ENCODE data around the gene ABCA9.
"Not testable (repeated sequence)": the region's sequence is repeated elsewhere in the genome, so short reads cannot be mapped to it uniquely, and the experiment has no call there.

Gene ABCA9

GRCh38 chr17:69084911-69085310 is 24.2 kb upstream of the ABCA9 start:
- TF ChIP-seq POLR2A (IDR thresholded peaks at IDR 0.05; ENCODE audit: extremely low read depth, insufficient read length): no peak
- TF ChIP-seq, protein P1, sequence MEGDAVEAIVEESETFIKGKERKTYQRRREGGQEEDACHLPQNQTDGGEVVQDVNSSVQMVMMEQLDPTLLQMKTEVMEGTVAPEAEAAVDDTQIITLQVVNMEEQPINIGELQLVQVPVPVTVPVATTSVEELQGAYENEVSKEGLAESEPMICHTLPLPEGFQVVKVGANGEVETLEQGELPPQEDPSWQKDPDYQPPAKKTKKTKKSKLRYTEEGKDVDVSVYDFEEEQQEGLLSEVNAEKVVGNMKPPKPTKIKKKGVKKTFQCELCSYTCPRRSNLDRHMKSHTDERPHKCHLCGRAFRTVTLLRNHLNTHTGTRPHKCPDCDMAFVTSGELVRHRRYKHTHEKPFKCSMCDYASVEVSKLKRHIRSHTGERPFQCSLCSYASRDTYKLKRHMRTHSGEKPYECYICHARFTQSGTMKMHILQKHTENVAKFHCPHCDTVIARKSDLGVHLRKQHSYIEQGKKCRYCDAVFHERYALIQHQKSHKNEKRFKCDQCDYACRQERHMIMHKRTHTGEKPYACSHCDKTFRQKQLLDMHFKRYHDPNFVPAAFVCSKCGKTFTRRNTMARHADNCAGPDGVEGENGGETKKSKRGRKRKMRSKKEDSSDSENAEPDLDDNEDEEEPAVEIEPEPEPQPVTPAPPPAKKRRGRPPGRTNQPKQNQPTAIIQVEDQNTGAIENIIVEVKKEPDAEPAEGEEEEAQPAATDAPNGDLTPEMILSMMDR (IDR thresholded peaks at IDR 0.05; ENCODE audit: low read depth, low read length): peak; percentile 1
- H3K4me3 ChIP-seq (ENCODE audit: low read depth, low read length): no peak overlapping the region
- DNase-seq (ENCODE audit: low read depth): no peak

DNA sequence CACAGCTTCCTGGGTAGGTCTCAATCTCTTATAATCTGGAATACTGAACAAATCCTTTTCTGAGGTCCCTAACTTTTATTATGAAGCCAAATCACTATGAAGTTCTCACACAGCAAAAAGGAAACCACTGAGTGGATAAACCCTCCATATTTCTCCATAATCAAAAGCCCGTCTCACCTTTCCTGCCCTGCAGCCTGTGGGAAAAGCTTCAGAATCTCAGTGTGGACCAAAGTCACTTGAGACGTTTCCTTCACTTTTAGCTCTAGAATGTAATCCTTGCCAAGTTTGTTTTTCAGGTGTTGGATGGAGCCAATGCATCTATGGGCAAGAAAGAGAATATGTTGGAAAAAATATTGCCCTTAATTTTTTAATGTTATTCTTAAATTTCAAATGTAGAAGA is 22.0 kb upstream of the ABCA9 start:
- TF ChIP-seq POLR2A (IDR thresholded peaks at IDR 0.05; ENCODE audit: extremely low read depth, insufficient read length) (no peak), MYC (IDR thresholded peaks at IDR 0.05; ENCODE audit: low read depth, low read length) (no peak)
- TF ChIP-seq, protein P1 (IDR thresholded peaks at IDR 0.05; ENCODE audit: low read depth, low read length): no peak
- TF ChIP-seq, protein P2, sequence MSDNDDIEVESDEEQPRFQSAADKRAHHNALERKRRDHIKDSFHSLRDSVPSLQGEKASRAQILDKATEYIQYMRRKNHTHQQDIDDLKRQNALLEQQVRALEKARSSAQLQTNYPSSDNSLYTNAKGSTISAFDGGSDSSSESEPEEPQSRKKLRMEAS (IDR thresholded peaks at IDR 0.05; ENCODE audit: low read depth, low read length): no peak
- no peak overlapping the region for H3K4me3 ChIP-seq (ENCODE audit: low read depth, low read length)
- DNase-seq (ENCODE audit: low read depth): no peak

GRCh38 chr17:69078864-69079263 is 18.1 kb upstream of the ABCA9 start:
- no peak overlapping the region for H3K4me3 ChIP-seq (ENCODE audit: low read depth, low read length)
- no peak for DNase-seq (ENCODE audit: low read depth)
- TF ChIP-seq, protein P2 (IDR thresholded peaks at IDR 0.05; ENCODE audit: low read depth, low read length): no peak
- TF ChIP-seq, protein P1 (IDR thresholded peaks at IDR 0.05; ENCODE audit: low read depth, low read length): no peak
- TF ChIP-seq MYC (IDR thresholded peaks at IDR 0.05; ENCODE audit: low read depth, low read length): no peak
- TF ChIP-seq POLR2A (IDR thresholded peaks at IDR 0.05; ENCODE audit: extremely low read depth, insufficient read length): no peak

- DNase-seq (ENCODE audit: low read depth): no peak
- TF ChIP-seq MYC (IDR thresholded peaks at IDR 0.05; ENCODE audit: low read depth, low read length) (no peak), POLR2A (IDR thresholded peaks at IDR 0.05; ENCODE audit: extremely low read depth, insufficient read length) (no peak)
- TF ChIP-seq, protein P2 (IDR thresholded peaks at IDR 0.05; ENCODE audit: low read depth, low read length): no peak
- TF ChIP-seq, protein P1 (IDR thresholded peaks at IDR 0.05; ENCODE audit: low read depth, low read length): no peak
- no peak overlapping the region for H3K4me3 ChIP-seq (ENCODE audit: low read depth, low read length)
Observed at GRCh38 chr17:69075823-69076222, 15.1 kb upstream of the ABCA9 start.

- H3K4me3 ChIP-seq (ENCODE audit: low read depth, low read length); DNase-seq (ENCODE audit: low read depth): not testable (repeated sequence)
Observed at GRCh38 chr17:69073392-69073791, 12.7 kb upstream of the ABCA9 start.

DNA sequence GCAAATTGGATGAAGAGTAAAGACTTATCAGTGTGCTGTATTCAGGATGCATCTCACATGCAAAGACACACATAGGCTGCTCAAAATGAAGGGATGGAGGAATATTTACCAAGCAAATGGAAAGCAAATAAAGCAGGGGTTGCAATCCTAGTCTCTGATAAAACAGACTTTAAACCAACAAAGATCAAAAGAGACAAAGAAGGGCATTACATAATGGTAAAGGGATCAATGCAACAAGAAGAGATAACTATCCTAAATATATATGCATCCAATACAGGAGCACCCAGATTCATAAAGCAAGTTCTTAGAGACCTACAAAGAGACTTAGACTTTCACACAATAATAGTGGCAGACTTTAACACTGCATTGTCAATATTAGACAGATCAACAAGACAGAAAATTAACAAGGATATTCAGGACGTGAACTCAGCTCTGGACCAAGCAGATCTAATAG is 12.1 kb upstream of the ABCA9 start:
- DNase-seq (ENCODE audit: low read depth): not testable (repeated sequence)

DNA sequence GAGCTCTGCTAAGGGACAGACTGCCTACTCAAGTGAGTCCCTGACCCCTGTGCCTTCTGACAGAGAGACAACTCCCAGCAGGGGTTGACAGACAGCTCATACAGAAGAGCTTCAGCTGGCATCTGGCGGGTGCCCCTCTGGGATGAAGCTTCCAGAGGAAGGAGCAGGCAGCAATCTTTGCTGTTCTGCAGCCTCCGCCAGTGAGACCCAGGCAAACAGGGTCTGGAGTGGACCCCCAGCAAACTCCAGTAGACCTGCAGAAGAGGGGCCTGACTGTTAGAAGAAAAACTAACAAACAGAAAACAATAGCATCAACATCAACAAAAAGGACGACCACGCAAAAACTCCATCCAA is 10.5 kb upstream of the ABCA9 start:
- DNase-seq (ENCODE audit: low read depth); H3K4me3 ChIP-seq (ENCODE audit: low read depth, low read length): not testable (repeated sequence)

More for the DNA sequence above, 12.1 kb upstream of the ABCA9 start:
- H3K4me3 ChIP-seq (ENCODE audit: low read depth, low read length): not testable (repeated sequence)

DNA sequence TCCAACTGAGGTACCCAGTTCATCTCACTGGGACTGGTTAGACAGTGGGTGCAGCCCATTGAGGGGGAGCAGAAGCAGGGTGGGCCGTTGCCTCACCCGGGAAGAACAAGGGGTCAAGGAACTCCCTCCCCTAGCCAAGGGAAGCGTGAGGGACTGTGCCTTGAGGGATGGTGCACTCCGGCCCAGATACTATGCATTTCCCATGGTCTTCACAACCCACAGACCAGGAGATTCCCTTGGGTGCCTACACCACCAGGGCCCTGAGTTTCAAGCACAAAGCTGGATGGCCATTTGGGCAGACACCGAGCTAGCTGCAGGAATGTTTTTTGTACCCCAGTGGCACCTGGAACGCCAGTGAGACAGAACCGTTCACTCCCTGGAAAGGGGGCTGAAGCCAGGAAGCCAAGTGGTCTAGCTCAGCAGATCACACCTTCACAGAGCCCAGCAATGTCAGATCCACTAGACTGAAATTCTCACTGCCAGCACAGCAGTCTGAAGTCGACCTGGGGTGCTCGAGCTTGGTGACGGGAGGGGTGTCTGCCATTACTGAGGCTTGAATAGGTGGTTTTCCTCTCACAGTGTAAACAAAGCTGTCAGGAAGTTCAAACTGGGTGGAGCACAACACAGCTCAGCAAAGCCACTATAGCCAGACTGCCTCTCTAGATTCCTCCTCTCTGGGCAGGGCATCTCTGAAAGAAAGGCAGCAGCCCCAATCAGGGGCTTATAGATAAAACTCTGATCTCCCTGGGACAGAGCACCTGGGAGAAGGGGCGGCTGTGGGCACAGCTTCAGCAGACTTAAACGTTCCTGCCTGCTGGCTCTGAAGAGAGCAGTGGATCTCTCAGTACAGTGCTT is 9.9 kb upstream of the ABCA9 start:
- DNase-seq (ENCODE audit: low read depth); H3K4me3 ChIP-seq (ENCODE audit: low read depth, low read length): not testable (repeated sequence)

Data from NB4 (cell line).